Measurements from ENCODE around the gene PLD2.
"Not testable (repeated sequence)": the region's sequence is repeated elsewhere in the genome, so short reads cannot be mapped to it uniquely, and the experiment has no call there.

The PLD2 gene

GRCh38 chr17:4862720-4863119 is 55.8 kb downstream of the PLD2 start:
- Histone ChIP-seq H3K4me3 (ENCODE audit: low read length in 2 of 2) (no peak overlapping the region), H3K27me3 (ENCODE audit: control insufficient read depth in 2 of 2, insufficient read depth in 2 of 2, low read length in 2 of 2) (no peaks in the 10 kb centered on the region), H3K27ac (ENCODE audit: low read depth in 2 of 2, low read length in 2 of 2) (no peak overlapping the region), H3K36me3 (ENCODE audit: control insufficient read depth in 2 of 2, insufficient read depth in 2 of 2, low read length in 2 of 2) (peaks cover 3 to 17% of the 10 kb centered on the region in 2 donors), H3K4me1 (ENCODE audit: control insufficient read depth in 2 of 2, insufficient read depth in 2 of 2, low read length in 2 of 2) (peaks cover 3 to 6% of the 10 kb centered on the region in 2 donors), H3K9me3 (ENCODE audit: control insufficient read depth in 2 of 2, low read length in 2 of 2) (no peaks in the 10 kb centered on the region), H3K9ac (ENCODE audit: low read depth in 1 of 2, low read length in 2 of 2) (no peak overlapping the region)

- Histone ChIP-seq H3K9ac (ENCODE audit: low read depth in 1 of 2, low read length in 2 of 2) (no peak overlapping the region), H3K4me1 (ENCODE audit: control insufficient read depth in 2 of 2, insufficient read depth in 2 of 2, low read length in 2 of 2) (peaks cover 0 to 3% of the 10 kb centered on the region in 2 donors), H3K27ac (ENCODE audit: low read depth in 2 of 2, low read length in 2 of 2) (no peak overlapping the region), H3K9me3 (ENCODE audit: control insufficient read depth in 2 of 2, low read length in 2 of 2) (no peaks in the 10 kb centered on the region), H3K4me3 (ENCODE audit: low read length in 2 of 2) (no peak overlapping the region), H3K27me3 (ENCODE audit: control insufficient read depth in 2 of 2, insufficient read depth in 2 of 2, low read length in 2 of 2) (no peaks in the 10 kb centered on the region), H3K36me3 (ENCODE audit: control insufficient read depth in 2 of 2, insufficient read depth in 2 of 2, low read length in 2 of 2) (peaks cover 3 to 17% of the 10 kb centered on the region in 2 donors)
These were observed 56.4 kb downstream of the PLD2 start for GRCh38 chr17:4863321-4863720.

- H3K27me3 ChIP-seq (ENCODE audit: control insufficient read depth in 2 of 2, insufficient read depth in 2 of 2, low read length in 2 of 2); H3K9me3 ChIP-seq (ENCODE audit: control insufficient read depth in 2 of 2, low read length in 2 of 2); H3K36me3 ChIP-seq (ENCODE audit: control insufficient read depth in 2 of 2, insufficient read depth in 2 of 2, low read length in 2 of 2); H3K9ac ChIP-seq (ENCODE audit: low read depth in 1 of 2, low read length in 2 of 2); H3K4me1 ChIP-seq (ENCODE audit: control insufficient read depth in 2 of 2, insufficient read depth in 2 of 2, low read length in 2 of 2); H3K4me3 ChIP-seq (ENCODE audit: low read length in 2 of 2); H3K27ac ChIP-seq (ENCODE audit: low read depth in 2 of 2, low read length in 2 of 2): not testable (repeated sequence)
These were observed 60.6 kb downstream of the PLD2 start for GRCh38 chr17:4867535-4867934.

DNA sequence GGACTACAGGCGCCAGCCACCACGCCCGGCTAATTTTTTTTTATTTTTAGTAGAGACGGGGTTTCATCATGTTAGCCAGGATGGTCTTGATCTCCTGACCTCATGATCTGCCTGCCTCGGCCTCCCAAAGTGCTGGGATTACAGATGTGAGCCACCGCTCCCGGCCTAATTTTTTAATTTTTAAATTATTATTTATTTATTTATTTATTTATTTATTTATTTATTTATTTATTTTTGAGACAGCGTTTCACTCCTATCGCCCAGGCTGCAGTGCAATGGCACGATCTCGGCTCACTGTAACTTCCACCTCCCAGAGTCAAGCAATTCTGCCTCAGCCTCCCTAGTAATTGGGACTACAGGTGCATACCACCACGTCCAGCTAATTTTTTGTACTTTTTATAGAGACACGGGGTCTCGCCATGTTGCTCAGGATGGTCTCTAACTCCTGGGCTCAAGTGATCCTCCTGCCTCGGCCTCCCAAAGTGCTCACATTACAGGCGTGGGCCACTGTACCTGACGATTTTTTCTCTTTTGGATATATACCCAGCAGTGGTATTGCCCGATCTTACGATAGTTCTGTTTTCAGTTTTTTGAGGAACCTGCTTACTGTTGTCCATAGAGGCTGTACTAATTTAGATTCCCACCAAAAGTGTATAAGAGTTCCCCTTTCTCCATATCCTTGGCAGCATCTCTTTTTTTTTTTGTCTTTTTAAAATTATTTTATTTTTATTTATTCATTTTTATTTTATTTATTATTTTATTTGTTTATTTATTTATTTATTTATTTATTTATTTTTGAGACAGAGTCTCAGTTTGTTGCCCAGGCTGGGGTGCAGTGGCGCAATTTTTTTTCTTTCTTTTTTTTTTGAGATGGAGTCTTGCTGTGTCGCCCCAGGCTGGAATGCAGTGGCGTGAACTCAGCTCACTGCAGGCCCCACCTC is 62.4 kb downstream of the PLD2 start:
- H3K9me3 ChIP-seq (ENCODE audit: control insufficient read depth in 2 of 2, low read length in 2 of 2); H3K4me3 ChIP-seq (ENCODE audit: low read length in 2 of 2); H3K36me3 ChIP-seq (ENCODE audit: control insufficient read depth in 2 of 2, insufficient read depth in 2 of 2, low read length in 2 of 2); H3K9ac ChIP-seq (ENCODE audit: low read depth in 1 of 2, low read length in 2 of 2); H3K4me1 ChIP-seq (ENCODE audit: control insufficient read depth in 2 of 2, insufficient read depth in 2 of 2, low read length in 2 of 2); H3K27ac ChIP-seq (ENCODE audit: low read depth in 2 of 2, low read length in 2 of 2); H3K27me3 ChIP-seq (ENCODE audit: control insufficient read depth in 2 of 2, insufficient read depth in 2 of 2, low read length in 2 of 2): not testable (repeated sequence)

- Histone ChIP-seq H3K4me3 (ENCODE audit: low read length in 2 of 2) (no peak overlapping the region), H3K27ac (ENCODE audit: low read depth in 2 of 2, low read length in 2 of 2) (no peak overlapping the region), H3K27me3 (ENCODE audit: control insufficient read depth in 2 of 2, insufficient read depth in 2 of 2, low read length in 2 of 2) (no peaks in the 10 kb centered on the region), H3K9ac (ENCODE audit: low read depth in 1 of 2, low read length in 2 of 2) (no peak overlapping the region), H3K4me1 (ENCODE audit: control insufficient read depth in 2 of 2, insufficient read depth in 2 of 2, low read length in 2 of 2) (no peaks in the 10 kb centered on the region), H3K36me3 (ENCODE audit: control insufficient read depth in 2 of 2, insufficient read depth in 2 of 2, low read length in 2 of 2) (peaks cover 0 to 8% of the 10 kb centered on the region in 2 donors), H3K9me3 (ENCODE audit: control insufficient read depth in 2 of 2, low read length in 2 of 2) (no peaks in the 10 kb centered on the region)
These were observed 63.9 kb downstream of the PLD2 start for GRCh38 chr17:4870855-4871254.

- no peak overlapping the region for H3K4me3 ChIP-seq (ENCODE audit: low read length in 2 of 2)
- H3K36me3 ChIP-seq (ENCODE audit: control insufficient read depth in 2 of 2, insufficient read depth in 2 of 2, low read length in 2 of 2), result peaks cover 4 to 5% of the 10 kb centered on the region in 2 donors
- H3K9ac ChIP-seq (ENCODE audit: low read depth in 1 of 2, low read length in 2 of 2), result no peak overlapping the region
- H3K27ac ChIP-seq (ENCODE audit: low read depth in 2 of 2, low read length in 2 of 2), result no peak overlapping the region
- no peaks in the 10 kb centered on the region for H3K27me3 ChIP-seq (ENCODE audit: control insufficient read depth in 2 of 2, insufficient read depth in 2 of 2, low read length in 2 of 2)
- no peaks in the 10 kb centered on the region for H3K9me3 ChIP-seq (ENCODE audit: control insufficient read depth in 2 of 2, low read length in 2 of 2)
- peaks cover 0 to 2% of the 10 kb centered on the region in 2 donors for H3K4me1 ChIP-seq (ENCODE audit: control insufficient read depth in 2 of 2, insufficient read depth in 2 of 2, low read length in 2 of 2)
These were observed 65.8 kb downstream of the PLD2 start for GRCh38 chr17:4872786-4873185.

Measured in mucosa of rectum (tissue), 2 donors.